Mesodermal cell (in vitro differentiated cells): ENCODE data around the gene CLIP1.
"Not testable (repeated sequence)": the region's sequence is repeated elsewhere in the genome, so short reads cannot be mapped to it uniquely, and the experiment has no call there.

Source experiments
- H3K27ac ChIP-seq: 2 replicates; pipeline ENCODE4 v1.7.0; 2013; ENCODE audit warnings: mild to moderate bottlenecking, low read depth, low read length, moderate library complexity; ENCODE audit not compliant: severe bottlenecking
- H3K36me3 ChIP-seq: 2 replicates; pipeline ENCODE4 v1.7.1; 2013; ENCODE audit warnings: mild to moderate bottlenecking, low read length, moderate library complexity; ENCODE audit not compliant: control insufficient read depth, insufficient read depth
- H3K4me1 ChIP-seq: one replicate; pipeline ENCODE4 v1.7.1; 2013; ENCODE audit warnings: mild to moderate bottlenecking, low read length; ENCODE audit not compliant: insufficient read depth, control insufficient read depth, poor library complexity, severe bottlenecking
- H3K4me3 ChIP-seq: 2 replicates; pipeline ENCODE4 v1.7.0; 2013; ENCODE audit warnings: low read length, control low read depth, mild to moderate bottlenecking; ENCODE audit not compliant: insufficient read depth, poor library complexity, severe bottlenecking; ENCODE audit errors: extremely low read depth
- H3K9me3 ChIP-seq: 2 replicates; pipeline ENCODE4 v1.7.1; 2013; ENCODE audit warnings: mild to moderate bottlenecking, low read length, moderate library complexity; ENCODE audit not compliant: control insufficient read depth
- WGBS, 2 experiments: methylation state at CpG; one replicate each; pipeline ENCODE4 v1.1.5; 2013; ENCODE audit warnings: missing lambda C conversion rate in 2 of 2; ENCODE audit not compliant: insufficient coverage in 2 of 2; 5-methylcytosine and 5-hydroxymethylcytosine counted together

Gene CLIP1

DNA sequence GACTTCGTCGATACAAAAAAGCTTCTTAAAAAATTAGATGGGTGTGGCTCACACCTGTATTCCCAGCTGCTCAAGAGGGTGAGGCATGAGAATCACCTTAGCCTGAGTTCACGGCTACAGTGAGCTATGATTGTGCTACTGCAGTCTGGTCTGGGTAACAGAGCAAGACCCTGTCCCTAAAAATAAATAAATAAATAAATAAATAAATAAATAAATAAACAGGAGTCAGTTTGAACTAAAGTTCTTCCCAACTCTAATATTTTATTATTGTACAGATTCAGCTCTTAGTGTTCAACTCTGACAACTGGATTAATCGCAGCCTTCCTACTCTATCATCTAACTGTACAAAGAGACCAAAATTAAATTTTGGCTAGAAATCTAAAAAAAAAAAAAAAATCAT, 12.7 kb upstream of the CLIP1 start:
- no peaks in the 10 kb centered on the region for H3K36me3 ChIP-seq
- peaks cover 4% of the 10 kb centered on the region for H3K4me1 ChIP-seq
- H3K4me3 ChIP-seq, result no peak overlapping the region
- no peak overlapping the region for H3K27ac ChIP-seq
- no peaks in the 10 kb centered on the region for H3K9me3 ChIP-seq
- 88 to 100% methylated on average over 2 of the region's 4 CpGs for WGBS, 2 experiments

DNA sequence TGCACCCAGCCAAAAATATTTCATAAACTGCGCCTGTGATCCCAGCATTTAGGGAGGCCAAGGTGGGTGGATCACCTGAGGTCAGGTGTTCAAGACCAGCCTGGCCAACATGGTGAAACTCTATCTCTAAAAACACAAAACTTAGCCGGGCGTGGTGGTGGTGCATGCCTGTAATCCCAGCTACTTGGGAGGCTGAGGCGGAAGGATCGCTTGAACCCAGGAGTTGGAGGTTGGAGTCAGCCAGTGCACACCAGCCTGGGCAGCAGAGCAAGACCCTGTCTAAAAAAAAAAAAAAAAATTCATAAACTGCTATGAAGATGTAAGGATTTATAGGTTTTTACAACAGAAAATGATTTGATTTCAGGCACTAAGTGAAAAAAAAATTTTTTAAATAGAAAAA, 6.6 kb upstream of the CLIP1 start:
- not testable (repeated sequence) for H3K36me3 ChIP-seq, H3K27ac ChIP-seq, H3K9me3 ChIP-seq, H3K4me1 ChIP-seq, H3K4me3 ChIP-seq
- WGBS, 2 experiments, result 92 to 96% methylated on average over 4 to 5 of the region's 5 CpGs

DNA sequence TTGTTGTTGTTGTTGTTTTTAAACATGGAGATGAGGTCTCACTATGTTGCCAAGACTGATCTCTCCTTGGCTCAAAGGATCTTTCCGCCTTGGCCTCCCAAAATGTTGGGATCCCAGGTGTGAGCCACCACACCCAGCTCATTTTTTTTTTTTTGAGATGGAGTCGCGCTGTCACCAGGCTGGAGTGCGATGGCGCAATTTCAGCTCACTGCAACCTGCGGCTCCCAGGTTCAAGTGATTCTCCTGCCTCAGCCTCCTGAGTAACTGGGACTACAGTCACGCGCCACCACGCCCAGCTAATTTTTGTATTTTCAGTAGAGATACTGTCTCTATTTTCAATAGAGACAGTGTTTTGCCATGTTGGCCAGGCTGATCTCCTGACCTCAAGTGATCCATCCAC, 4.9 kb upstream of the CLIP1 start:
- 90 to 97% methylated on average over 6 to 7 of the region's 9 CpGs for WGBS, 2 experiments
- Histone ChIP-seq H3K36me3 (no peaks in the 10 kb centered on the region), H3K27ac (no peak overlapping the region), H3K4me1 (peaks cover 8% of the 10 kb centered on the region), H3K9me3 (no peaks in the 10 kb centered on the region), H3K4me3 (no peak overlapping the region)

DNA sequence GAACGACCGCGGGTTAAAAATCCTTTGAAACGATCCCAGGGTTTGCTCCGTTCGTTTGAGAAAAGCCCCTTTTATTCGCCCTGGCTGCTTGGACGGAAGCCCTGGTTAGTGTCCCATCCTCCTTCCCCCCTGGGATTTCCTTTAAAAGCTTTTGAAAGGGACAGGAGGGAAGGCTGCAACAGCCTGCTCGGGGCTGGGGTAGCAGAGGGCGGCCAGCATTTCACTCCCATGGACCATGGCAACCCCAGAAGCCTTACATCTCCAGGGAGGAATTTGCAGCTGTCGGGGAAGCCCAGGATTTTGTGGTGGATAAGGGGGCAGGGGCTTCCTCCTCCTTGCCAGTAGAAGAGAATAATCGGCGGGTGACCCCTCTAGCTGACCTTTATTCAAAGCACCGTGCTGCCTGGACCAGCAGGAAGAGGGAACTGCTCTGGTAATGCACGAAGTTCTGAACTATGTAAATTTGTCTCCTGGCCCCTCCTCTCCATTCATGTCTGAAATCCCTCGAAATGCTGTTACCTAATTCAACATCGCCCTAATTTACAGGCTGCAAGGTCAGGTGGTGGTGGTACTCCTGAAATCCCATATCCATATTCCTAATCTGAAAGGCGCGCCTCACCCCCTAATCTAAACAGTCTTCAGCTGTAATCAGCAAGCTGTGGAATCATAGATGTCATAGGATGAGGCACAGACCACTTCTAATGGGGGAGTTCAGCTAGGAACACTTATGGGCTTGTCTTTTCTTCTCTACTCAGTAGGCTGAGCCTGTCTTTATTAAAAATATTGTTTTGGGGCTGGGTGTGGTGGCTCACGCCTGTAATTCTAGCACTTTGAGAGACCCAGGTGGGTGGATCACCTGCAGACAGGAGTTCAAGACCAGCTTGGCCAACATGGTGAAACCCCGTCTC, 1.0 kb upstream of the CLIP1 start:
- H3K4me3 ChIP-seq, result peak overlapping the region; percentile 52
- 10 to 11% methylated on average over 10 to 12 of the region's 21 CpGs for WGBS, 2 experiments
- H3K9me3 ChIP-seq, result no peaks in the 10 kb centered on the region

DNA sequence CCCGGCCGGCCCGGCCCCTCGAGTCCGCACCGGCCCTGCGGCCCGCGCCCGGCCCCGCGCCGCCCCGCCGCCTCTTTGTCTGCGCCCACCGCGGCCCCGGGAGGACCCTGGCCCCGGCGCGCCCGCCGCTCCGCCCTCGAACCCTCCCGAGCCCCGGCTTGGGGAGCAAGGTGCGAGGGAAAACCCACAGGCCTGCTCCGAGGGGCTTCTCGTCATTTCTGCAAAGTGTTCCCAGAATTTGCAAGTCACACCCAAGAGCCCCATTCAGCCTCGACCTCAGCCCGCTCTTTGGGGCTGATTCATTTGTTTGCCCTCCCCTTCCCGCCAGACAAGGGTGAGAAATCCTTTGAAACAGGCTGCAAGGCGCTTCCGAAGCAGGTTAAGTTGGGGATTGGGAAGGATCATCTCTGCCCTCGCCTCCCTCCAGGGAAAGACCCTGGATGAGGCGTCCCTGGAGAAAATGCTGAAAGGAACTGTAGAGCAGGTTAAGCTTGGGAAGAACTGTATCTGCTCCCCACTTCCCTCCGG, 325 bp upstream of the CLIP1 start:
- Histone ChIP-seq H3K4me1 (peaks cover 16% of the 10 kb centered on the region), H3K4me3 (peak overlapping the region; percentile 52), H3K36me3 (no peaks in the 10 kb centered on the region), H3K27ac (peak overlapping the region; percentile 97), H3K9me3 (no peaks in the 10 kb centered on the region)
- WGBS, 2 experiments, result 0% methylated on average over 23 to 27 of the region's 39 CpGs

More for the DNA sequence above, 1.0 kb upstream of the CLIP1 start:
- H3K27ac ChIP-seq, result peak overlapping the region; percentile 97
- H3K4me1 ChIP-seq, result peaks cover 14% of the 10 kb centered on the region
- H3K36me3 ChIP-seq, result no peaks in the 10 kb centered on the region

DNA sequence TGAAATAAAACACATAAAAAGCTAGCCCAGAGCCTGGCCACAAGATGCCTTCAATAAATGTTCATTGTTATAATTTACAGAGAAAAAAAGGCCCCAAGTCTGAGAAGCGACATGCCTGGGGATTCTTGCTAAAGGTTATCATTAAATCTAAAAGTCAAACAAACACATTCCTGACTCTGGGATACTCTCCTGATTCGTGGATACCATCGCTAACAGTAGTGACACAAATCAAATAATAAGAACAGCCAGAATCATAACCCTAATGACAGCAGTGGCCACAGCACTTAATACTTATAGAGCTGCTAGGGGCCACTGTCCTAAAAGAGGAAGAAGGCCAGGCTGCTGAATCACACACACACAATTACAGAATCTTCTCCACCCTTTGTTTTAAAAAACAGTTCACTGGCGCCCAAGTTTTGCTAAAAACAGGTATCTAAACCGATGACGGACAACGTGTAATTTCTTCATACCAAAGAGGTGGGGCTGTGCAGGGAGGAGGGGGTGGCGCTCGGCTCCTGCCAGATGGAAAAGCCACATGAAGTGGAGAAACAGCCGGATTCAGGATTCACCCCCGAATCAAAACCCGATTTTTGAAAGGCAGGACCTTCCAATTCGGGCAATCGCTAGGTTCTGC, 1.2 kb downstream of the CLIP1 start:
- peak overlapping the region; percentile 79 for H3K4me3 ChIP-seq
- no peaks in the 10 kb centered on the region for H3K9me3 ChIP-seq
- H3K27ac ChIP-seq, result peak overlapping the region; percentile 88
- 6 to 7% methylated on average over 12 to 13 of the region's 14 CpGs for WGBS, 2 experiments
- peaks cover 16% of the 10 kb centered on the region for H3K4me1 ChIP-seq
- no peaks in the 10 kb centered on the region for H3K36me3 ChIP-seq

DNA sequence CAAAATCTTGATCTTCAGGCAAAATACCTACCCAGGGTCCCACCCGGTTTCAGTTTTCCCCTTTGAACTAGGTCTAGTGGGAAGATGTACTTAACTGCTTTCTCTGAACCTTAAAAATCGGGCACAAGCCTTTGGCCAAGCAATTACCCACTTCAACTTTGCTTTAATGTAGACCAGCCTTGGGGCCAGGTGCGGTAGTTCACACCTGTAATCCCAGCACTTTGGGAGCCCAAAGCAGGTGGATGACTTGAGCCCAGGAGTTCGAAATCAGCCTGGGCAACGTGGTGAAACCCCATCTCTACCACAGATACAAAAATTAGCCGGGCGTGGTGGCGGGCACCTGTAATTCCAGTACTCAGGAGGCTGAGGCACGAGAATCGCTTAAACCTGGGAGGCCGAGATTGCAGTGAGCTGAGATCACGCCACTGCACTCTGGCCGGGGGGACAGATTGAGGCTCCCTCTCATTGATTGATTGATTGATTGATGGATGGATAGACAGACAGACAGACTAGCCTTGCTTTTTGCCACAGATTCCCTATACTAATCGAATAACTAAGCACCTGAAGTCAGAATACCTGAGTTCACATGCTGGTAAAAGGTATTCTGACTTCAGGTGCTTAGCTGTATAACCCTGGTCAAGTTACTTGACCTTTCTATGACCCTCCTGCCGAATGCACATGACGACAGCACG, 1.9 kb downstream of the CLIP1 start:
- WGBS, 2 experiments, result 94 to 95% methylated on average over 9 to 13 of the region's 17 CpGs
- peak overlapping the region; percentile 88 for H3K27ac ChIP-seq
- H3K36me3 ChIP-seq, result no peaks in the 10 kb centered on the region
- no peaks in the 10 kb centered on the region for H3K9me3 ChIP-seq
- H3K4me3 ChIP-seq, result peak overlapping the region; percentile 79
- H3K4me1 ChIP-seq, result peaks cover 16% of the 10 kb centered on the region

DNA sequence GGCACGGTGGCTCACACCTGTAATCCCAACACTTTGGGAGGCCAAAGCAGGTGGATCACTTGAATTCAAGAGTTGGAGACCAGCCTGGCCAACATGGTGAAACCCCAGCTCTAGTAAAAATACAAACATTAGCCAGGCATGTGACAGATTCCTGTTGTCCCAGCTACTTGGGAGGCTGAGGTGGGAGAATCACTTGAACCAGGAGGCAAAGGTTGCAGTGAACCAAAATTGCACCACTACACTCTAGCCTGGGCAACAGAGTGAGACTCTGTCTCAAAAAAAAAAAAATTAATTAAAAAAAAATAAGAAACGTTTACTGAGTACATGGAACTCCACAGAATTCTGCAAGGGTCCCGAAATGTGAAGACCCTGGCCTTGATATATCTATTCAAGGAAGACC, 3.4 kb downstream of the CLIP1 start:
- H3K4me3 ChIP-seq, H3K36me3 ChIP-seq: not testable (repeated sequence)
- 90 to 96% methylated on average over 2 to 3 of the region's 3 CpGs for WGBS, 2 experiments

DNA sequence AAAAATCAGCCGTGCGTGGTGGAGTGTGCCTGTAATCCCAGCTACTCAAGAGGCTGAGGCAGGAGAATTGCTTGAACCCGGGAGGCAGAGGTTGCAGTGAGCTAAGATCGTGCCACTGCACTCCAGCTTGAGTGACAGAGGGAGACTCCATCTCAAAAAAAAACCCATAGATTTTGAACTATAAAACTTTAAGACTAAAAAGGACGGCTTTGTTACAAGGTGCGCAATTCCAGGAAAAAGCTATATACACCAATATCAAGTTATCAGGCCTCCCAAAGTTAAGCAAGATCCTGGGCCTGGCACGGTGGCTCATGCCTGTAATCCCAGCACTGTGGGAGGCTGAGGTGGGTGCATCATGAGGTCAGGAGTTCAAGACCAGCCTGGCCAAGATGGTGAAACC, 6.8 kb downstream of the CLIP1 start:
- not testable (repeated sequence) for H3K27ac ChIP-seq, H3K9me3 ChIP-seq, H3K4me3 ChIP-seq, H3K4me1 ChIP-seq, H3K36me3 ChIP-seq
- WGBS, 2 experiments, result 94 to 100% methylated on average over 5 to 7 of the region's 7 CpGs

More for the DNA sequence above, 3.4 kb downstream of the CLIP1 start:
- not testable (repeated sequence) for H3K9me3 ChIP-seq, H3K27ac ChIP-seq
- H3K4me1 ChIP-seq, result peaks cover 16% of the 10 kb centered on the region

DNA sequence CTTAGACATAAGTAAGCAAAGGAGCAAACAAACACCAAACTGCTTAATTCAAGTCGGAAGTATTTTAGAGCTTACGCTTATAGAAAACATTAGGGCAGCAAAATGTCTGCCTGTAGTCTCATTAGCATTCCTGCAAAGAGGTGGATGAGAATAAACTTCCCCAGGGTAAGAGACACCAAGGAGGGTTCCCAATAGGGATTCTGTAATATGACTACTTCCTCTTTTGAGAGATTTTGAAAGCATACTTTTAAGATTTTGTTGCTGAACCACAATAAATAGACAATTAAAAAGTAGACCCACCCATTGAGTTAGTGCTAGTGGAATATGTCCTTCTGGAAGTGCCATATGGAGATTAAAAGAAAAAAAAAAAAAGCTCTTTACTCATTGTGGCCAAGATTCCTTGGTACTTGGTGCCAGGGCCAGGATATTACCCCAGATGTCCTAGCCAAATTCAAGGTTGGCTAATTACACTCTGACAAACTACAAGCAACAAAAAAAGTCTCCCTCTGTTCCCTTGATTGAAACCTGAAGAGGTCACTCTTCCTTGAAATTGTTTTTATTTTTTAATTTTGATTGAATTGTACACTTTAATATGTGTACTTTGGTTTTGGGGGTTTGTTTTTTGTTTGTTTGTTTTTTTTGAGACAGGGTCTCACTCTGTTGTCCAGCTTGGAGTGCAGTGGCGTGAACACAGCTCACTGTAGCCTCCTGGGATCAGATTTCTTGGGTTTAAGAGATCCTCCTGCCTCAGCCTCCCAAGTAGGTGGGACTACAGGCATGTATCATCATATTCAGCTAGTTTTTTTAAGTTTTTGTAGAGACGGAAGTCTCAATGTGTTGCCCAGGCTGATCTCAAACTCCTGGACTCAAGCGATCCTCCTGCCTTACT, 8.7 kb downstream of the CLIP1 start:
- H3K36me3 ChIP-seq, result peaks cover 6% of the 10 kb centered on the region
- WGBS, 2 experiments, result 98 to 100% methylated on average over 1 to 4 of the region's 5 CpGs
- H3K9me3 ChIP-seq, result no peaks in the 10 kb centered on the region
- H3K27ac ChIP-seq, result no peak overlapping the region
- no peak overlapping the region for H3K4me3 ChIP-seq
- peaks cover 8% of the 10 kb centered on the region for H3K4me1 ChIP-seq
